Stomach (tissue), 4 donors: Measurements from ENCODE around the gene SF3B1.

ENCODE experiments used
- CTCF ChIP-seq, 7 experiments: fragments of 450-650 bp in 4 of 7; fragments of 200-600 bp in 3 of 7; sonication (generic) in 3 of 7; IDR thresholded peaks; one replicate each; pipeline ENCODE4 v1.5.1; 2016 to 2019; ENCODE audit warnings: antibody characterized with exemption in 7 of 7, control low read depth in 2 of 7, mild to moderate bottlenecking in 1 of 7
- POLR2A ChIP-seq, 4 donors: fragments of 450-650 bp; IDR thresholded peaks; one replicate each; pipeline ENCODE4 v1.6.1; 2016; ENCODE audit warnings: antibody characterized with exemption in 4 of 4, control low read depth in 2 of 4, mild to moderate bottlenecking in 1 of 4, moderate library complexity in 1 of 4
- POLR2AphosphoS5 ChIP-seq, 3 donors: sonication (generic); formaldehyde crosslinking; IDR thresholded peaks; one replicate each; pipeline ENCODE4 v1.6.1; 2016; ENCODE audit warnings: antibody characterized with exemption in 3 of 3

DNA sequence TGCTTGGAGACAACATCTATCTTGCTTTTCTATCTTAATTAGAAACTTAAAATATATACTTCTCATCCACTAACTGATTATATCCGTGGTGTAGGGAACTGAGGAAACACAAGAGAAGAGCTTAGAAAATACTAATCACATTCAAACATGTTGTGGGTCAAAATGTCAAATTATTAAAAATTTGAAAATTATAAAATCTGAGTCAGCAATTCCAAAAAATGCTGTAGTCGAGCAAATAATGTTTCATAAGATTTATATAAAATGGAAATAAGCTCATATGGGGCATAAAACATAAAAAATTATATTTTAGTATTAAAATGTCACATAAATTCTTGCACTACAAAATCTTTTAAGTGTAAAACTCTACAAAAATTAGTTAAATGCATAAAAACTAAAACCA lies 29.2 kb downstream of the SF3B1 start:
- TF ChIP-seq POLR2A (IDR thresholded peaks at IDR 0.05), result no peak
- TF ChIP-seq CTCF (IDR thresholded peaks at IDR 0.05), result no peak
- no peak for TF ChIP-seq POLR2AphosphoS5 (IDR thresholded peaks at IDR 0.05)
